Dermis microvascular lymphatic vessel endothelial cell (primary cell): ENCODE measurements around the gene OTP. TPM values are rescaled to one million over a fixed set of nuclear protein-coding genes. Genes with fewer than 3 reads are reported as not detected.

Experiments
- DNase-seq, 2 donors: peaks; one replicate each; pipeline versions ENCODE4 v3.0.0 to v3.0.0-alpha.2; 2010; ENCODE audit warnings: low read depth in 2 of 2
- total RNA-seq: library from RNA; depleted of rRNA; stranded (reverse); fragments of >200 nt; gene quantifications from 2 replicates; pipeline ENCODE4 v1.2.1, GENCODE V29; 2014

OTP gene
- total RNA-seq, 1 donor from 2014 or later: not detected

- DNase-seq: no peak
These were observed 2.3 kb upstream of the OTP start for GRCh38 chr5:77640589-77641396.

- DNase-seq: no peak
These were observed 504 bp upstream of the OTP start for GRCh38 chr5:77638763-77639671.

GRCh38 chr5:77637170-77637997, 1.1 kb downstream of the OTP start:
- DNase-seq: no peak

- DNase-seq: no peak
These were observed 1.8 kb downstream of the OTP start for GRCh38 chr5:77636641-77637169.

- no peak for DNase-seq
These were observed 2.4 kb downstream of the OTP start for GRCh38 chr5:77635917-77636640.

GRCh38 chr5:77635067-77635916, 3.2 kb downstream of the OTP start:
- peak in 1 of 2 donors; percentile 17 for DNase-seq

GRCh38 chr5:77633709-77634108, 4.8 kb downstream of the OTP start:
- DNase-seq: no peak

- no peak for DNase-seq
These were observed 5.3 kb downstream of the OTP start for GRCh38 chr5:77633207-77633675.

GRCh38 chr5:77632526-77633206, 5.8 kb downstream of the OTP start:
- no peak for DNase-seq

GRCh38 chr5:77630114-77630680, 8.3 kb downstream of the OTP start:
- DNase-seq: peak in 1 of 2 donors; percentile 32

- no peak for DNase-seq
These were observed 8.9 kb downstream of the OTP start for GRCh38 chr5:77629509-77630113.

GRCh38 chr5:77628840-77629508, 9.5 kb downstream of the OTP start:
- no peak for DNase-seq

GRCh38 chr5:77627869-77628674, 10.4 kb downstream of the OTP start:
- no peak for DNase-seq

GRCh38 chr5:77623203-77623740, 15.2 kb downstream of the OTP start:
- no peak for DNase-seq

GRCh38 chr5:77621440-77621839, 17.1 kb downstream of the OTP start:
- no peak for DNase-seq

GRCh38 chr5:77620405-77620804, 18.1 kb downstream of the OTP start:
- no peak for DNase-seq

- DNase-seq: no peak
These were observed 21.6 kb downstream of the OTP start for GRCh38 chr5:77616920-77617319.
